OCI-LY7 (cell line): ENCODE measurements around the gene SELENOM. TPM values are rescaled to one million over a fixed set of nuclear protein-coding genes. Genes with fewer than 3 reads are reported as not detected.

ENCODE experiments used
- BruUV-seq: library from RNA; stranded (reverse); fragments of 400-500 nt; replicated peaks from 2 replicates; lab custom pipeline; 2021; lab: Mats Ljungman, UMichigan
- CTCF ChIA-PET: fragments of 300-600 bp; sonication (Branson Sonifier 250); formaldehyde crosslinking; loops from one replicate; lab custom pipeline; 2022; ENCODE audit warnings: antibody characterized with exemption; ENCODE audit not compliant: unreplicated experiment; lab: Charles Lee
- POLR2A ChIA-PET: fragments of 300-600 bp; sonication (Branson Sonifier 250); formaldehyde crosslinking; loops from one replicate; lab custom pipeline; 2022; ENCODE audit warnings: antibody characterized with exemption; lab: Charles Lee
- DNase-seq: peaks from one replicate; pipeline ENCODE4 v3.0.0-alpha.2; 2015; ENCODE audit warnings: low spot score
- H2AFZ ChIP-seq: fragments of 200-600 bp; sonication (generic), shearing (Covaris generic); 2 replicates; pipeline ENCODE4 v1.6.1; 2014; ENCODE audit warnings: mild to moderate bottlenecking, antibody characterized with exemption, low read length, moderate library complexity
- H3K27ac ChIP-seq: fragments of 200-600 bp; sonication (generic); 2 replicates; pipeline ENCODE4 v1.5.1; 2014; ENCODE audit warnings: mixed run types, low read depth, mild to moderate bottlenecking, moderate library complexity, low read length, inconsistent platforms; ENCODE audit not compliant: poor library complexity, severe bottlenecking
- H3K36me3 ChIP-seq: fragments of 200-600 bp; sonication (generic); 2 replicates; pipeline ENCODE4 v1.6.1; 2014; ENCODE audit warnings: mild to moderate bottlenecking, antibody characterized with exemption, low read length, moderate library complexity, mixed read lengths; ENCODE audit not compliant: insufficient read depth
- H3K4me1 ChIP-seq: fragments of 200-600 bp; sonication (generic); 2 replicates; pipeline ENCODE4 v1.5.1; 2014; ENCODE audit warnings: mild to moderate bottlenecking, low read length; ENCODE audit not compliant: insufficient read depth, poor library complexity, severe bottlenecking
- H3K4me2 ChIP-seq: fragments of 200-600 bp; sonication (generic); 2 replicates; pipeline ENCODE4 v1.6.1; 2014; ENCODE audit warnings: mild to moderate bottlenecking, low read length
- H3K4me3 ChIP-seq: fragments of 200-600 bp; sonication (generic); 2 replicates; pipeline ENCODE4 v1.5.1; 2014; ENCODE audit warnings: mild to moderate bottlenecking, low read depth, low read length; ENCODE audit not compliant: poor library complexity, severe bottlenecking
- H3K79me2 ChIP-seq: fragments of 200-600 bp; sonication (generic); 2 replicates; pipeline ENCODE4 v1.6.1; 2016; ENCODE audit warnings: low read depth, mild to moderate bottlenecking, low read length, moderate library complexity, mixed read lengths; ENCODE audit not compliant: insufficient read depth
- H3K9me2 ChIP-seq: fragments of 200-600 bp; sonication (generic); 2 replicates; pipeline ENCODE4 v1.6.1; 2016; ENCODE audit warnings: mild to moderate bottlenecking, low read length, mixed read lengths; ENCODE audit not compliant: insufficient read depth
- H3K9me3 ChIP-seq: fragments of 200-600 bp; sonication (generic); 2 replicates; pipeline ENCODE4 v1.6.1; 2014; ENCODE audit warnings: mild to moderate bottlenecking, mixed run types, low read length, mixed read lengths
- H4K20me1 ChIP-seq: fragments of 200-600 bp; sonication (generic); 2 replicates; pipeline ENCODE4 v1.6.1; 2014; ENCODE audit warnings: mild to moderate bottlenecking, antibody characterized with exemption, low read length, moderate library complexity, mixed read lengths; ENCODE audit not compliant: insufficient read depth
- EZH2phosphoT487 ChIP-seq: fragments of 200-600 bp; sonication (generic); IDR thresholded peaks from 2 replicates; pipeline ENCODE4 v1.6.1; 2018; ENCODE audit warnings: low read depth, borderline replicate concordance, mild to moderate bottlenecking, mixed run types, antibody characterized with exemption, low read length, moderate library complexity, mixed read lengths
- intact Hi-C: fragments of 100-400 bp; cut with micrococcal nuclease; formaldehyde crosslinking; loops from one replicate; pipeline ENCODE4 v1.10.0; 2022; ENCODE audit not compliant: unreplicated experiment
- total RNA-seq, 2 experiments: library from RNA; depleted of rRNA in 1 of 2; stranded (reverse); fragments of >200 nt in 1 of 2; shearing (Covaris generic) in 1 of 2; gene quantifications; 2 replicates each; pipeline ENCODE4 v1.2.3, GENCODE V29; 2014 to 2022
- TF ChIP-seq, protein P1 (sequence below): fragments of 200-600 bp; sonication (generic); conservative IDR thresholded peaks from 2 replicates; pipeline ENCODE4 v1.5.1; 2014; ENCODE audit warnings: mild to moderate bottlenecking, antibody characterized with exemption, low read length, moderate library complexity, mixed read lengths

The SELENOM gene
- total RNA-seq, 2 experiments from 2014 or later, result 0.55 to 1.4 TPM

GRCh38 chr22:31106731-31107177 lies 614 bp downstream of the SELENOM start:
- no peak for DNase-seq
- Histone ChIP-seq H3K27ac (no peak overlapping the region), H4K20me1 (no peaks in the 10 kb centered on the region), H3K4me3 (peak overlapping the region; percentile 60), H2AFZ (no peak overlapping the region), H3K9me2 (no peaks in the 10 kb centered on the region), H3K36me3 (no peaks in the 10 kb centered on the region), H3K79me2 (no peaks in the 10 kb centered on the region), H3K4me1 (peaks cover 5% of the 10 kb centered on the region), H3K9me3 (no peaks in the 10 kb centered on the region), H3K4me2 (peak overlapping the region; percentile 89)
- intact Hi-C loops, result loop anchor here (5.0 kb wide), 1 partner anchor 41 kb away; no protein-coding TSS in a partner anchor
- no peak for TF ChIP-seq EZH2phosphoT487
- TF ChIP-seq, protein P1, sequence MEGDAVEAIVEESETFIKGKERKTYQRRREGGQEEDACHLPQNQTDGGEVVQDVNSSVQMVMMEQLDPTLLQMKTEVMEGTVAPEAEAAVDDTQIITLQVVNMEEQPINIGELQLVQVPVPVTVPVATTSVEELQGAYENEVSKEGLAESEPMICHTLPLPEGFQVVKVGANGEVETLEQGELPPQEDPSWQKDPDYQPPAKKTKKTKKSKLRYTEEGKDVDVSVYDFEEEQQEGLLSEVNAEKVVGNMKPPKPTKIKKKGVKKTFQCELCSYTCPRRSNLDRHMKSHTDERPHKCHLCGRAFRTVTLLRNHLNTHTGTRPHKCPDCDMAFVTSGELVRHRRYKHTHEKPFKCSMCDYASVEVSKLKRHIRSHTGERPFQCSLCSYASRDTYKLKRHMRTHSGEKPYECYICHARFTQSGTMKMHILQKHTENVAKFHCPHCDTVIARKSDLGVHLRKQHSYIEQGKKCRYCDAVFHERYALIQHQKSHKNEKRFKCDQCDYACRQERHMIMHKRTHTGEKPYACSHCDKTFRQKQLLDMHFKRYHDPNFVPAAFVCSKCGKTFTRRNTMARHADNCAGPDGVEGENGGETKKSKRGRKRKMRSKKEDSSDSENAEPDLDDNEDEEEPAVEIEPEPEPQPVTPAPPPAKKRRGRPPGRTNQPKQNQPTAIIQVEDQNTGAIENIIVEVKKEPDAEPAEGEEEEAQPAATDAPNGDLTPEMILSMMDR, result no peak
- no TSS peak for BruUV-seq
- ChIA-PET POLR2A (interaction anchor here (1.5 kb wide), 1 partner anchor 23 kb away, joined by 3 read pairs; no protein-coding TSS in a partner anchor), CTCF (no interaction called here)

DNA sequence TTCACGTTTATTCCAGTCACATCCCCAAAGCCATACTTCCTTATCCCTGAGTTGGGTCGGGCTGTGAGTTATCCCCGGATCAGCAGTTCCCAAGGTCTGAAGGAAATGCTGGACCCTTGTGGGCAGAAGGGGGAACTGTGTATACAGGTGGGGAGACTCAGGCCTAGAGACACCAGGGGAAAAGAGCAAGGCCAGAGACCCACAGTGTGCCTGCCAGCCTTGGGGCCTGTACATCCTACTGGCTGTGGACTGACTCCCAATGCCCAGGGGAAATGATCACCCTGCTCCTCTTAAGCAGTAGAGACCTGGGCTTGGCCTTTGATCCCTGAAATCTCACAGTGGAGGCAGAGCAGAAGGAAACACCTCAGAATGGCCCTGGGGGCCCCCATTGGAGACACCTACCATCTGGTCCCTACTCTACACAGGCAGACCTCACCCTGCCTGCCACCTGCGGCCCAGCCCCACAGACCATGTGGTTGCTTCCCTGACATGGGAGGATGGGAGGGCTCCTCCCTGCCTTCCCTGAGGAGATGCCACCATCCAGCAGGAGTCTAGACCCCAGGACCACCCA lies 1.3 kb downstream of the SELENOM start:
- peaks cover 5% of the 10 kb centered on the region for H3K4me1 ChIP-seq
- H4K20me1 ChIP-seq, result no peaks in the 10 kb centered on the region
- TF ChIP-seq, protein P1, result no peak
- no peak for TF ChIP-seq EZH2phosphoT487
- H3K9me2 ChIP-seq, result no peaks in the 10 kb centered on the region
- intact Hi-C loops, result loop anchor here (5.0 kb wide), 1 partner anchor 41 kb away; no protein-coding TSS in a partner anchor
- no peaks in the 10 kb centered on the region for H3K79me2 ChIP-seq
- no peak overlapping the region for H2AFZ ChIP-seq
- H3K4me2 ChIP-seq, result no peak overlapping the region
- ChIA-PET POLR2A (no interaction called here), CTCF (no interaction called here)
- H3K36me3 ChIP-seq, result no peaks in the 10 kb centered on the region
- H3K27ac ChIP-seq, result no peak overlapping the region
- no peaks in the 10 kb centered on the region for H3K9me3 ChIP-seq
- no TSS peak for BruUV-seq
- no peak overlapping the region for H3K4me3 ChIP-seq
- DNase-seq, result no peak

DNA sequence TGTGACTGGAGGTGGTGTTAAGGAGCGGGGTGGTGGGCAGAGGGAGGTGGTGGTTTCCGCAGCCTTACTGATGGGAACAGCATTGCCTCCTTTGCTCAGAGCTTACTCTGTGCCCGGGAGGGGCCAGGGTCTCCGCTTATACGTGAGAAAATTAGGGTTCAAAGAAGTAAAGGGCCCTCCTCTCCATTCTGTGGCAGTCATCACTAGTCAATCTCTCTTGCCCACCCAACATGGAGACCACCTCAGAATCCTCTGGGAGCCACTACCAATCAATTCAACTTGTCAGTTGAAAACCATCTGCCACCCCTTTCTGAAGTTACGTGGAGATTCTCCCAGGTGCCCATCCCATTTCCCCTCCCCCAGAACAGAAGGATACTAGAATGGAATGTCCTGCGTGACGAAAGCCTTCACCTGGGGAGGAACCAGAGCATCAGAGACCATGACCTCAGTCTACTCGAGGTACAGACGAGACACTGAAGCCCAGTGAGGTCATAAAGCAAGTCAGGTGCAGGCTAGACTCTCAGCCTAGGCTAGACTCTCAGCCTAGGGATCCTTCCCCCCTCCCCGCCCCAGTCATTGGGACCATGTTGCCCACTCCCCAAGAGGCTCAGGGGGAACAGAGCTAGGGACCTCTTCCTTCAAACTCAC lies 2.0 kb downstream of the SELENOM start:
- Histone ChIP-seq H3K9me3 (no peaks in the 10 kb centered on the region), H3K36me3 (no peaks in the 10 kb centered on the region), H4K20me1 (no peaks in the 10 kb centered on the region), H3K79me2 (no peaks in the 10 kb centered on the region), H3K4me2 (no peak overlapping the region), H3K4me3 (no peak overlapping the region), H3K4me1 (peaks cover 5% of the 10 kb centered on the region), H2AFZ (no peak overlapping the region), H3K27ac (no peak overlapping the region), H3K9me2 (no peaks in the 10 kb centered on the region)
- intact Hi-C loops, result loop anchor here (5.0 kb wide), 1 partner anchor 42 kb away; no protein-coding TSS in a partner anchor
- DNase-seq, result no peak
- POLR2A ChIA-PET, result no interaction called here
- CTCF ChIA-PET, result no interaction called here
- TF ChIP-seq, protein P1, result no peak
- TF ChIP-seq EZH2phosphoT487, result no peak
- BruUV-seq, result no TSS peak
